Measurements from ENCODE around the gene TACC2. TPM values are rescaled to one million over a fixed set of nuclear protein-coding genes. Genes with fewer than 3 reads are reported as not detected.

Gene TACC2
- total and polyA plus RNA-seq, 5 experiments from 2014 or later, result not detected

GRCh38 chr10:122186816-122187810 is 198.2 kb downstream of the TACC2 start:
- no peak overlapping the region for H3K27ac Mint-ChIP-seq

DNA sequence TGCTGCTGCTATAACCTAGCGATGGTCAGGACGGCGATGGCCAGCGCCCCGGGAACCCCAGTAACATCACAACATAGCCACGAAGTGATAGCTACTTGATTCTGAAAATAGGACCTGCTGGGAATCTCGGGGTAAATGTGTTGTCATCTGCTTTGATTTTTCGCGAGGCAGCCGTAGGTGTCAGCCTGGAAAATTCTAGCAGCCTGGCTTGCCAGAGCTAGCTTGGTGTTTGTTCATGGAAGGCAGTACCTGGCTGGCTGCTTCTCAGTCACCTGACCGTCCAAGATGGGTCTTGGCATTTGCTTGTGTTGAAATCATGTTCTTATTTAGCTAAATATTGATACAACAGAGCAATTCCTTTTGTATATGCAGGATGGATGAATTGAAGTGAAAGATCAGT is 199.7 kb downstream of the TACC2 start:
- no peak for ATAC-seq
- no peak overlapping the region for H3K4me3 Mint-ChIP-seq
- no peak for DNase-seq
- H3K9me3 Mint-ChIP-seq, result no peaks in the 10 kb centered on the region
- H3K36me3 Mint-ChIP-seq, result no peaks in the 10 kb centered on the region
- H3K4me1 Mint-ChIP-seq, result no peaks in the 10 kb centered on the region
- no peak overlapping the region for H3K27ac Mint-ChIP-seq
- H3K27me3 Mint-ChIP-seq, result peaks cover 0 to 12% (median 2%) of the 10 kb centered on the region in 5 donors
- POLR2A ChIA-PET, result no interaction called here

More at GRCh38 chr10:122186816-122187810, 198.2 kb downstream of the TACC2 start:
- peaks cover 0 to 14% (median 3%) of the 10 kb centered on the region in 5 donors for H3K27me3 Mint-ChIP-seq
- H3K36me3 Mint-ChIP-seq, result no peaks in the 10 kb centered on the region
- no peak overlapping the region for H3K4me3 Mint-ChIP-seq
- H3K4me1 Mint-ChIP-seq, result no peaks in the 10 kb centered on the region
- POLR2A ChIA-PET, result no interaction called here
- ATAC-seq, result no peak
- no peak for DNase-seq
- H3K9me3 Mint-ChIP-seq, result no peaks in the 10 kb centered on the region

- peaks cover 0 to 14% (median 2%) of the 10 kb centered on the region in 5 donors for H3K27me3 Mint-ChIP-seq
- ATAC-seq (no peak), DNase-seq (no peak)
- H3K4me3 Mint-ChIP-seq, result no peak overlapping the region
- no peaks in the 10 kb centered on the region for H3K36me3 Mint-ChIP-seq
- POLR2A ChIA-PET, result no interaction called here
- H3K27ac Mint-ChIP-seq, result no peak overlapping the region
- H3K9me3 Mint-ChIP-seq, result no peaks in the 10 kb centered on the region
- H3K4me1 Mint-ChIP-seq, result no peaks in the 10 kb centered on the region
These were observed 200.2 kb downstream of the TACC2 start for GRCh38 chr10:122189185-122189584.

GRCh38 chr10:122190176-122190943 is 201.4 kb downstream of the TACC2 start:
- ATAC-seq (no peak), DNase-seq (no peak)
- no peak overlapping the region for H3K4me3 Mint-ChIP-seq
- peaks cover 0 to 14% (median 2%) of the 10 kb centered on the region in 5 donors for H3K27me3 Mint-ChIP-seq
- H3K9me3 Mint-ChIP-seq, result no peaks in the 10 kb centered on the region
- no peaks in the 10 kb centered on the region for H3K4me1 Mint-ChIP-seq
- no peaks in the 10 kb centered on the region for H3K36me3 Mint-ChIP-seq
- POLR2A ChIA-PET, result no interaction called here
- no peak overlapping the region for H3K27ac Mint-ChIP-seq

DNA sequence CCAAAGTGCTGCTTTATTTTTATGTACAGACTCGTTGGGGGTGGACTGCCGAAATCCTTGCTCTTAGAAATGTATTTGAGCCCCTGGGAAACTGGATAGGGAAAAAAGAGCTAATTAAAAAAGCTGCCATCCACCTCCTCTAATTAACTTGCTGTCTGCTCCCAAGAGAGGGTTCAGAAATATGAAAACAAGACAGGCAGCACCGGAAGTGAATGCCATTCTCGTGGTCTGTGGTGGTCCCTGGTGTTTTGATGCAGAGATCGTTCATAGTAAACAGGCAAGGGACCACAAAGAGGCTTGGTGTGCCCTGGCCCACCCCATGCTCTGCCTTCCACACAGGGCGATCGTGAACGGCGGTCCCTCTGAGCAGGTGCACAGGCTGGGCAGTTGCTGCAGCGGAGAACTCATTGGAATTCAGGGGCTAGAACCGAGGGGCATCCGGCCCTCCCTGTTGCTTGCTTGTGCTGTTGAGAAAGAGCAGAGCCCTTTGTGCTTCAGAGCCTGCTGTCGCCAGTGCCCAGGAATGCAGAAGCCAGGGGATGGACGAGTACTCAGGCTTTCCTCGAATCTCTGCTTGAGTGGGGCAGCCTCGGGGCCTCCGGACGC is 203.1 kb downstream of the TACC2 start:
- Mint-ChIP-seq H3K27me3 (peaks cover 0 to 14% (median 2%) of the 10 kb centered on the region in 5 donors), H3K4me1 (no peaks in the 10 kb centered on the region), H3K9me3 (no peaks in the 10 kb centered on the region), H3K36me3 (no peaks in the 10 kb centered on the region), H3K4me3 (no peak overlapping the region), H3K27ac (no peak overlapping the region)
- no peak for ATAC-seq
- POLR2A ChIA-PET, result no interaction called here
- DNase-seq, result no peak

DNA sequence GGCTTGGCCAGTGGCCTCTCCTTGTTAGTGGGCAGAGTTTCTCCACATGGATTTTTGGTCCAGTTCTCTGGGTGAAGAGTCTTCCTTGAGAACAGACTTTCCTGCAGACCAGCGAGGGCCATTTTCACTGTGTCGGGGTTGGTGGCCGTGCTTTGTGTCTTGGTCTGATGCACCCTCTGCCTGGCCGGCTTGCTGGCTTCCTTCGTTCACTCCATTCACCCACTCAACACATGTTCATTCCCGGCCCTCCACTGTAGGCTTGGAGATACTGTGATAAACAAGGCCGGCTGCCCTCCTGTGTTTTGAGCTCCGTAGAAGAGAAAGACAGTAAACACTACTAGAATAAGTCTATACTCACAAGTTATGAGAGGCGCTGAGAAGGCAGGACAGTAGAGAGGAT is 205.3 kb downstream of the TACC2 start:
- DNase-seq (no peak), ATAC-seq (no peak)
- Mint-ChIP-seq H3K4me1 (no peaks in the 10 kb centered on the region), H3K27me3 (peaks cover 0 to 19% (median 2%) of the 10 kb centered on the region in 5 donors), H3K9me3 (no peaks in the 10 kb centered on the region), H3K4me3 (no peak overlapping the region), H3K27ac (no peak overlapping the region), H3K36me3 (no peaks in the 10 kb centered on the region)
- POLR2A ChIA-PET, result no interaction called here

DNA sequence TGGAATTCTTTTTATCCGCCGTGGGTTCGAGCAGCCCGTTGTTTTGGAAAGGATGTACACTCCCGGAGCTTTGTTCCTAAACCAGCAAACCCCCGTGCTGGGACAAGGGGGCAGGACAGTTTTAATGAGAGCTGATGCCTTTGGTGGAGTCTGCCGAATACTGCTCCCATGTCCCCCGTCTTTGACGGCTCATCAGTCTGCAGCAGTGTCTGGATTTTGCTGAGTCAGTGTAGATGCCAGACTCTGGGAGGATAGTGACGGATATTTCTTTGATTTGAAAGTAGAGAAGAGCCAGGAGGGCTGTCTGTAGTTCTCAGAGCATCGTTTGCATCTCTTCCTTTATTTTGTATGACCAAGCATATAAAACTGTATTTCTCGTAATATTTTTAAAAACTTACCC is 207.3 kb downstream of the TACC2 start:
- POLR2A ChIA-PET, result no interaction called here
- H3K36me3 Mint-ChIP-seq, result no peaks in the 10 kb centered on the region

GRCh38 chr10:122197611-122198222 is 208.8 kb downstream of the TACC2 start:
- no peak for DNase-seq
- Mint-ChIP-seq H3K27ac (no peak overlapping the region), H3K36me3 (no peaks in the 10 kb centered on the region), H3K9me3 (peaks cover 0 to 3% (median 0%) of the 10 kb centered on the region in 9 donors), H3K27me3 (peaks cover 0 to 13% (median 1%) of the 10 kb centered on the region in 5 donors), H3K4me1 (no peaks in the 10 kb centered on the region), H3K4me3 (no peak overlapping the region)
- ATAC-seq, result no peak
- POLR2A ChIA-PET, result no interaction called here

More for the DNA sequence above, 207.3 kb downstream of the TACC2 start:
- no peak for ATAC-seq
- no peak overlapping the region for H3K27ac Mint-ChIP-seq
- DNase-seq, result no peak
- no peak overlapping the region for H3K4me3 Mint-ChIP-seq
- H3K27me3 Mint-ChIP-seq, result peaks cover 0 to 19% (median 1%) of the 10 kb centered on the region in 5 donors
- H3K4me1 Mint-ChIP-seq, result no peaks in the 10 kb centered on the region
- H3K9me3 Mint-ChIP-seq, result peaks cover 0 to 3% (median 0%) of the 10 kb centered on the region in 9 donors

DNA sequence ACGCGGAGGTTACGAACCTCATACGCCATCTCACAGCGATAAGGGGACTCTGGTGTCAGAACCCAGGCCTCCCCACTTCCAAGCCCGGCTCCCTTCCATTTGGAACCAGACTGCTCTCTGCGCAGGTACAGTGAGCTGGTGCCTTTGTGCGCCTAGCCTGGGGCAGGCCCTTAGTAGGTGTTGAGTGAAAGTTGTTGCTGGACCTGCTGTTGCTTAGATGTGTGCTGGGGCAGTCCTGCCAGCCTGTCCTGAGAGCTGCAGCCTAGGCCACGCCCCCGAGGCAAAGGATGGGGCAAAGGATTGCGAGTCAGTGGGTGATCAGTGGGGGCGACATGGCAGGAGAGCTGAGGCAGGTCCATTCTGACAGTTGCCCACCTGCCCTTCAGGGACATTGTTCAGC is 209.7 kb downstream of the TACC2 start:
- POLR2A ChIA-PET, result no interaction called here

GRCh38 chr10:122199070-122199469 is 210.1 kb downstream of the TACC2 start:
- Mint-ChIP-seq H3K4me1 (no peaks in the 10 kb centered on the region), H3K9me3 (peaks cover 0 to 3% (median 0%) of the 10 kb centered on the region in 9 donors), H3K36me3 (no peaks in the 10 kb centered on the region), H3K27me3 (peaks cover 0 to 5% (median 0%) of the 10 kb centered on the region in 5 donors), H3K4me3 (no peak overlapping the region), H3K27ac (no peak overlapping the region)
- POLR2A ChIA-PET, result no interaction called here
- ATAC-seq (no peak), DNase-seq (no peak)

More for the DNA sequence above, 209.7 kb downstream of the TACC2 start:
- H3K27ac Mint-ChIP-seq, result no peak overlapping the region
- ATAC-seq (no peak), DNase-seq (no peak)
- H3K36me3 Mint-ChIP-seq, result no peaks in the 10 kb centered on the region
- no peak overlapping the region for H3K4me3 Mint-ChIP-seq
- H3K27me3 Mint-ChIP-seq, result peaks cover 0 to 8% (median 1%) of the 10 kb centered on the region in 5 donors
- H3K4me1 Mint-ChIP-seq, result no peaks in the 10 kb centered on the region
- H3K9me3 Mint-ChIP-seq, result peaks cover 0 to 3% (median 0%) of the 10 kb centered on the region in 9 donors

- H3K9me3 Mint-ChIP-seq, result peaks cover 0 to 3% (median 0%) of the 10 kb centered on the region in 9 donors
- POLR2A ChIA-PET, result no interaction called here
- peaks cover 0 to 5% (median 0%) of the 10 kb centered on the region in 5 donors for H3K27me3 Mint-ChIP-seq
- DNase-seq, result no peak
- no peaks in the 10 kb centered on the region for H3K36me3 Mint-ChIP-seq
- no peak overlapping the region for H3K27ac Mint-ChIP-seq
- ATAC-seq, result no peak
- H3K4me3 Mint-ChIP-seq, result no peak overlapping the region
- no peaks in the 10 kb centered on the region for H3K4me1 Mint-ChIP-seq
These were observed 210.7 kb downstream of the TACC2 start for GRCh38 chr10:122199689-122200088.

DNA sequence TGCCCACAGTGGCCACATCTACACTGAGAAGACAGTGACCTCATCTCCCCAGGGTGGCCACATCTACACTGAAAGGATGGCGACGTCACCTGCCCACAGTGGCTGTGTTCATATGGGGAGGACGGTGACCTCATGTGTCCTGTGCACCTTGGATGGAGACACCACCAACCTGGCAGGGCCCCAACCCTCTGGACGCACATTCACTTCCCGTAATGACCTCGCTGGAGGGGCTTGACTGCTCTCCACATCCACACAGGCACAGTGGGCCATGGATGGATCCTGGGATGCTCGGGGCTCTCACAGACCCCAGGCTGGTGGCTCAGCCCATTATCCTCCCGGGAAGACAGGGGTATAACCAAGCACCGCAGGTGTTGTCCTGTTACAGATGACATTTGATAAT is 212.4 kb downstream of the TACC2 start:
- H3K4me1 Mint-ChIP-seq, result no peaks in the 10 kb centered on the region
- ATAC-seq, result no peak
- no peaks in the 10 kb centered on the region for H3K36me3 Mint-ChIP-seq
- POLR2A ChIA-PET, result no interaction called here
- H3K9me3 Mint-ChIP-seq, result peaks cover 0 to 3% (median 0%) of the 10 kb centered on the region in 9 donors
- DNase-seq, result no peak
- no peak overlapping the region for H3K27ac Mint-ChIP-seq
- H3K27me3 Mint-ChIP-seq, result peaks cover 0 to 8% (median 0%) of the 10 kb centered on the region in 5 donors
- no peak overlapping the region for H3K4me3 Mint-ChIP-seq
